KBM-7 (cell line): ENCODE results near the gene ENTPD2.
A peak's percentile ranks its signal among the peaks of the same experiment; 100 is the strongest.
"Not testable (repeated sequence)": the region's sequence is repeated elsewhere in the genome, so short reads cannot be mapped to it uniquely, and the experiment has no call there.

ENCODE experiments used
- DNase-seq: peaks from one replicate; pipeline ENCODE4 v3.0.0-alpha.2; 2015
- in situ Hi-C: fragments of 300-500 bp; cut with MboI; formaldehyde crosslinking; loops from 2 replicates; pipeline ENCODE4 v1.14.3; 2020; ENCODE audit warnings: low sequenced_read_pairs, low pct_unique_long_range_greater_than_20kb, mixed read lengths

The ENTPD2 gene

GRCh38 chr9:137034039-137034708, 19.7 kb downstream of the ENTPD2 start:
- in situ Hi-C loops: no loop called here
- DNase-seq: peak; percentile 61

GRCh38 chr9:137033481-137033880, 20.4 kb downstream of the ENTPD2 start:
- in situ Hi-C loops, DNase-seq: not testable (repeated sequence)

GRCh38 chr9:137032858-137033257, 21.0 kb downstream of the ENTPD2 start:
- in situ Hi-C loops: no loop called here
- peak; percentile 48 for DNase-seq

- DNase-seq: peak; percentile 60
- in situ Hi-C loops: no loop called here
Measured at GRCh38 chr9:137031904-137032640, 21.8 kb downstream of the ENTPD2 start, which contains the start of gene FUT7. Gene FUT7 (minus strand): TSS chr9:137032088. CDS start chr9:137031991, 97 bp downstream.

GRCh38 chr9:137030538-137031527, 23.0 kb downstream of the ENTPD2 start:
- in situ Hi-C loops: no loop called here
- DNase-seq: peak; percentile 96

- DNase-seq: no peak
- in situ Hi-C loops: no loop called here
Measured at GRCh38 chr9:137030006-137030405, 23.9 kb downstream of the ENTPD2 start.

- in situ Hi-C loops: no loop called here
- DNase-seq: peak; percentile 88
Measured at GRCh38 chr9:137029058-137029936, 24.6 kb downstream of the ENTPD2 start.

GRCh38 chr9:137028263-137029057, 25.4 kb downstream of the ENTPD2 start:
- DNase-seq: peak; percentile 77
- in situ Hi-C loops: no loop called here

- DNase-seq: no peak
- in situ Hi-C loops: no loop called here
Measured at GRCh38 chr9:137027369-137028262, 26.2 kb downstream of the ENTPD2 start, which contains the start of gene ABCA2. Gene ABCA2 (minus strand): TSS chr9:137028237. CDS start chr9:137028140, 97 bp downstream.

GRCh38 chr9:137026828-137027227, 27.0 kb downstream of the ENTPD2 start:
- in situ Hi-C loops: no loop called here
- no peak for DNase-seq

- in situ Hi-C loops: no loop called here
- DNase-seq: no peak
Measured at GRCh38 chr9:137026384-137026783, 27.5 kb downstream of the ENTPD2 start.

- no peak for DNase-seq
- in situ Hi-C loops: no loop called here
Measured at GRCh38 chr9:137025517-137025966, 28.3 kb downstream of the ENTPD2 start.

- in situ Hi-C loops: no loop called here
- no peak for DNase-seq
Measured at GRCh38 chr9:137023583-137023991, 30.3 kb downstream of the ENTPD2 start.

- DNase-seq: no peak
- in situ Hi-C loops: no loop called here
Measured at GRCh38 chr9:137023157-137023556, 30.7 kb downstream of the ENTPD2 start.

- in situ Hi-C loops: no loop called here
- no peak for DNase-seq
Measured at GRCh38 chr9:137022662-137023008, 31.2 kb downstream of the ENTPD2 start.

- in situ Hi-C loops: no loop called here
- peak; percentile 63 for DNase-seq
Measured at GRCh38 chr9:137021979-137022661, 31.7 kb downstream of the ENTPD2 start.
